IMR-90 (cell line): ENCODE measurements around the gene NDFIP2.

ENCODE experiments used
- BHLHE40 ChIP-seq: fragments of 150-350 bp; IDR thresholded peaks from 2 replicates; pipeline ENCODE4 v1.6.1; 2016; ENCODE audit warnings: mild to moderate bottlenecking, low read depth, low read length
- CHD1 ChIP-seq: IDR thresholded peaks from 2 replicates; pipeline ENCODE4 v1.6.1; 2012; ENCODE audit warnings: low read depth, low read length, improper control_type of control experiment
- CTCF ChIP-seq: conservative IDR thresholded peaks from 2 replicates; pipeline ENCODE4 v1.5.1; 2012; ENCODE audit warnings: mild to moderate bottlenecking, low read depth, low read length, improper control_type of control experiment
- ELK1 ChIP-seq: fragments of 150-350 bp; IDR thresholded peaks from 2 replicates; pipeline ENCODE4 v1.6.1; 2016; ENCODE audit warnings: low read depth, mild to moderate bottlenecking, low read length, moderate library complexity, borderline replicate concordance
- FOS ChIP-seq: fragments of 150-350 bp; IDR thresholded peaks from 2 replicates; pipeline ENCODE4 v1.6.1; 2016; ENCODE audit warnings: low read depth, low read length
- MAZ ChIP-seq: IDR thresholded peaks from 2 replicates; pipeline ENCODE4 v1.6.1; 2012; ENCODE audit warnings: low read depth, mild to moderate bottlenecking, low read length, improper control_type of control experiment, moderate library complexity, borderline replicate concordance
- MXI1 ChIP-seq: IDR thresholded peaks from 2 replicates; pipeline ENCODE4 v1.6.1; 2012; ENCODE audit warnings: low read depth, mild to moderate bottlenecking, low read length, moderate library complexity, borderline replicate concordance
- POLR2A ChIP-seq: IDR thresholded peaks from 2 replicates; pipeline ENCODE4 v1.6.1; 2012; ENCODE audit warnings: mild to moderate bottlenecking, low read depth, low read length
- RAD21 ChIP-seq: IDR thresholded peaks from 2 replicates; pipeline ENCODE4 v1.6.1; 2012; ENCODE audit warnings: low read length, improper control_type of control experiment
- RCOR1 ChIP-seq: IDR thresholded peaks from 2 replicates; pipeline ENCODE4 v1.6.1; 2012; ENCODE audit warnings: mild to moderate bottlenecking, low read length, improper control_type of control experiment; ENCODE audit not compliant: insufficient replicate concordance
- RFX5 ChIP-seq: IDR thresholded peaks from 2 replicates; pipeline ENCODE4 v1.8.0; 2012; ENCODE audit warnings: low read depth, mild to moderate bottlenecking, low read length, moderate library complexity
- USF2 ChIP-seq: fragments of 150-350 bp; IDR thresholded peaks from 2 replicates; pipeline ENCODE4 v1.6.1; 2017; ENCODE audit warnings: mild to moderate bottlenecking, antibody characterized with exemption, low read length, low read depth

GRCh38 chr13:79451500-79451962, 29.4 kb upstream of the NDFIP2 start:
- TF ChIP-seq CTCF (no peak), RAD21 (no peak), POLR2A (no peak), RCOR1 (no peak), CHD1 (no peak), ELK1 (no peak), MAZ (no peak), BHLHE40 (no peak), USF2 (peak; percentile 33; the same call in 1 of the 2 replicates), FOS (peak; percentile 79), MXI1 (no peak), RFX5 (peak; percentile 68; the same call in 1 of the 2 replicates)
